MM.1S (cell line): ENCODE measurements around the gene STK32B.
"Not testable (repeated sequence)": the region's sequence is repeated elsewhere in the genome, so short reads cannot be mapped to it uniquely, and the experiment has no call there.

Experiments
- DNase-seq: peaks from one replicate; pipeline ENCODE4 v3.0.0-alpha.2; 2015
- H2AFZ ChIP-seq: fragments of 300-600 bp; sonication (generic); 2 replicates; pipeline ENCODE4 v1.6.0; 2016; ENCODE audit warnings: antibody characterized with exemption, low read length
- H3F3A ChIP-seq: fragments of 300-600 bp; sonication (generic); 2 replicates; pipeline ENCODE4 v1.6.1; 2016; ENCODE audit warnings: mild to moderate bottlenecking, antibody characterized with exemption, low read length, moderate library complexity, mixed read lengths; ENCODE audit not compliant: insufficient read depth
- H3K27ac ChIP-seq: fragments of 300-600 bp; sonication (generic); 2 replicates; pipeline ENCODE4 v1.5.1; 2016; ENCODE audit warnings: mild to moderate bottlenecking, low read length
- H3K27me3 ChIP-seq: fragments of 300-600 bp; sonication (generic); replicated peaks from 2 replicates; pipeline ENCODE4 v1.6.0; 2016; ENCODE audit warnings: low read length; ENCODE audit not compliant: insufficient read depth
- H3K36me3 ChIP-seq: fragments of 300-600 bp; sonication (generic); replicated peaks from 2 replicates; pipeline ENCODE4 v1.6.1; 2016; ENCODE audit warnings: mild to moderate bottlenecking, low read length, mixed read lengths; ENCODE audit not compliant: insufficient read depth
- H3K4me1 ChIP-seq: fragments of 300-600 bp; sonication (generic); 2 replicates; pipeline ENCODE4 v1.6.1; 2016; ENCODE audit warnings: low read length, mixed read lengths
- H3K4me2 ChIP-seq: fragments of 300-600 bp; sonication (generic); 2 replicates; pipeline ENCODE4 v1.6.0; 2016; ENCODE audit warnings: low read depth, low read length
- H3K4me3 ChIP-seq: fragments of 300-600 bp; sonication (generic); 2 replicates; pipeline ENCODE4 v1.5.1; 2016; ENCODE audit warnings: low read length, mixed read lengths
- H3K79me2 ChIP-seq: fragments of 300-600 bp; sonication (generic); 2 replicates; pipeline ENCODE4 v1.6.1; 2016; ENCODE audit warnings: mixed run types, low read length, mixed read lengths
- H3K9ac ChIP-seq: fragments of 300-600 bp; sonication (generic); 2 replicates; pipeline ENCODE4 v1.6.1; 2016; ENCODE audit warnings: low read length, mixed read lengths
- H3K9me2 ChIP-seq: fragments of 300-600 bp; sonication (generic); replicated peaks from 2 replicates; pipeline ENCODE4 v1.6.1; 2016; ENCODE audit warnings: mild to moderate bottlenecking, low read length, mixed read lengths; ENCODE audit not compliant: insufficient read depth
- H3K9me3 ChIP-seq: fragments of 300-600 bp; sonication (generic); replicated peaks from 2 replicates; pipeline ENCODE4 v1.6.1; 2016; ENCODE audit warnings: mild to moderate bottlenecking, low read length, mixed read lengths; ENCODE audit not compliant: insufficient read depth
- H4K20me1 ChIP-seq: fragments of 300-600 bp; sonication (generic); 2 replicates; pipeline ENCODE4 v1.6.1; 2016; ENCODE audit warnings: mild to moderate bottlenecking, low read length, moderate library complexity, mixed read lengths; ENCODE audit not compliant: insufficient read depth
- CTCF ChIP-seq: fragments of 300-600 bp; sonication (generic); IDR thresholded peaks from 2 replicates; pipeline ENCODE4 v1.5.1; 2016; ENCODE audit warnings: antibody characterized with exemption, low read length, mixed read lengths
- EZH2 ChIP-seq: fragments of 300-600 bp; sonication (generic); optimal IDR thresholded peaks from 2 replicates; pipeline ENCODE3; 2017; ENCODE audit warnings: low read depth, mild to moderate bottlenecking, antibody characterized with exemption, low read length, mixed read lengths
- EZH2phosphoT487 ChIP-seq: fragments of 300-600 bp; sonication (generic); IDR thresholded peaks from 2 replicates; pipeline ENCODE4 v1.6.1; 2018; ENCODE audit warnings: antibody characterized with exemption, low read length

Gene STK32B

GRCh38 chr4:5237086-5237660 is 185.9 kb downstream of the STK32B start:
- Histone ChIP-seq H3K36me3 (no peaks in the 10 kb centered on the region), H3K27ac (no peak overlapping the region), H3K9me3 (no peaks in the 10 kb centered on the region), H3K79me2 (no peaks in the 10 kb centered on the region), H2AFZ (no peak overlapping the region), H3F3A (no peaks in the 10 kb centered on the region), H3K27me3 (no peaks in the 10 kb centered on the region), H4K20me1 (no peaks in the 10 kb centered on the region), H3K9ac (no peak overlapping the region), H3K4me2 (no peak overlapping the region), H3K9me2 (no peaks in the 10 kb centered on the region), H3K4me1 (no peaks in the 10 kb centered on the region), H3K4me3 (no peak overlapping the region)
- TF ChIP-seq EZH2 (no peak), CTCF (no peak), EZH2phosphoT487 (no peak)
- DNase-seq, result no peak

DNA sequence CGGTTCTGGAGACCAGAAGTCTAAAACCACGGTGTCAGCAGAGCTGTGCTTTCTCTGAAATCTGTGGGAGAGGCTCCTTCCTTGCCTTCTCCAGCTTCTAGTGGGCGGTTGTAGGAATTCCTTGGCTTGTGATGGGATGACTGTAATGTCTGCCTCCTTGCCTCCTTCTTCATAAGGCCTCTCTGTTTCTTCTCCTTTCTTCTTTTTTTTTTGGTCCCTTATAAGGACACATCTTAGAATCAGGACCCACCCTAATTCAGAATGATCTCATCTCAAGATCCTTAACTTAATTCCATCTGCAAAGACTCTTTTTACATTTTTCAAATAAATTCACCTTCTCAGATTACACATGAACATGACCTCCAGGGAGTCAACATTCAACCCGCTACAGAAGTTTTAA is 186.9 kb downstream of the STK32B start:
- Histone ChIP-seq H3K4me3 (no peak overlapping the region), H3K9me2 (no peaks in the 10 kb centered on the region), H2AFZ (no peak overlapping the region), H3K79me2 (no peaks in the 10 kb centered on the region), H3F3A (no peaks in the 10 kb centered on the region), H3K9me3 (no peaks in the 10 kb centered on the region), H3K9ac (no peak overlapping the region), H3K4me2 (no peak overlapping the region), H3K27ac (no peak overlapping the region), H3K4me1 (no peaks in the 10 kb centered on the region), H3K36me3 (no peaks in the 10 kb centered on the region), H4K20me1 (no peaks in the 10 kb centered on the region), H3K27me3 (no peaks in the 10 kb centered on the region)
- no peak for TF ChIP-seq EZH2phosphoT487
- no peak for TF ChIP-seq CTCF
- TF ChIP-seq EZH2, result no peak
- no peak for DNase-seq

GRCh38 chr4:5247061-5247460 is 195.8 kb downstream of the STK32B start:
- H3K4me1 ChIP-seq, H3K79me2 ChIP-seq, H3F3A ChIP-seq, H3K27ac ChIP-seq, H3K4me2 ChIP-seq, H3K27me3 ChIP-seq, DNase-seq, H2AFZ ChIP-seq, H3K9me2 ChIP-seq, H4K20me1 ChIP-seq, H3K4me3 ChIP-seq, H3K9ac ChIP-seq, H3K9me3 ChIP-seq, H3K36me3 ChIP-seq: not testable (repeated sequence)

- Histone ChIP-seq H3K4me3 (no peak overlapping the region), H4K20me1 (no peaks in the 10 kb centered on the region), H2AFZ (no peak overlapping the region), H3K9me3 (no peaks in the 10 kb centered on the region), H3K27ac (no peak overlapping the region), H3K9ac (no peak overlapping the region), H3K4me2 (no peak overlapping the region), H3K9me2 (no peaks in the 10 kb centered on the region), H3K79me2 (no peaks in the 10 kb centered on the region), H3K27me3 (no peaks in the 10 kb centered on the region), H3F3A (no peaks in the 10 kb centered on the region), H3K36me3 (no peaks in the 10 kb centered on the region), H3K4me1 (no peaks in the 10 kb centered on the region)
- no peak for TF ChIP-seq CTCF
- no peak for TF ChIP-seq EZH2phosphoT487
- TF ChIP-seq EZH2, result no peak
- no peak for DNase-seq
Measured at GRCh38 chr4:5247735-5248134, 196.5 kb downstream of the STK32B start.
